ENCODE measurements around the gene CTNNA3.
"Not testable (repeated sequence)": the region's sequence is repeated elsewhere in the genome, so short reads cannot be mapped to it uniquely, and the experiment has no call there.

CTNNA3 gene

DNA sequence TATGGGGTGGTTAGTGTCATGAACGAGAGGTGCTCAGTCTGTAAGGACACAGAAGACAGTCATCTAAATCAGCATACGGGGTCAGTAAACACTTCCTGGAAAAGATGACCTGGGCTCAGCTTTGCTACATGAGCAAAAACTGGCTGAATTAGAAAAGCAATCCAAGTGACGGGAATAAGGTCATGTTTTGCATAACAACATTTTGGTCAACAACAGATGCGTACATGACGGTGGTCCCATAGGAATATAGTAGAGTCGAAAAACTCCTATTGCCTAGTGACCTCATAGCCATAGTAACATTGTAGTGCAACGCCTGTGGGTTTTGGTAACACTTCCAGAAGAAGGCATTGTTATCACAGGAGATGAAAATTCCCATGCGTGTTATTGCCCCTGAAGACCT, 92.9 kb downstream of the CTNNA3 start:
- DNase-seq: no peak

DNA sequence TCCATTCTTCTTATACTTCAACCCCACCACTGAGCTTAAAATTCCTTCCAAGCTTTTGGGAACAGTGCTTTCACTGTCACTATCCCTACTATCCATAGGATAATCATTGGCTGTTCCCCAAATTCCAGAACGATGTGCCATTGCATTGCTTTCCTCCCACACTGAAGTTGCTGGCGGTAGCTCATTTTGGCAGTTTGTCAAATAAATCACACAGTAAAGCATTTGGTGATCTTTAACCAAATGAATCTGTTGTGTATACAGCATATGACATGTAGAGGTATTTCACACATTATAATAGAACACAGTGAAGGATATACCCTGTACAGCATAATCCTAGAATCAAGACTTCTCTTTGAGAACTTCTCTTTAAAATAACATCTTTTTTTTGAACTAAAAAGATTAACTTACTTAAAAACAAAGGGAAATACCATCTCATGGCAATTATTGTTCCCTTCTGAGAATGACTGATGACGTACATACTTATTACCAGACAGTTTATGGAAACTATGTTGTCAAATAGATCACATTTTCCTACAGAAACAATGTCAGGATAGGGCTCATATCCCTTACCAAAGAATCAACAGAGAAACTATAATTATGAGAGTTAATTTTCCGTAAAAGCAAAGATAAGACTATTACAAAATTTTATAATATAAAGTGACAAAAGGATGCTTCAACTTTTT, 93.6 kb downstream of the CTNNA3 start:
- no peak for DNase-seq

DNA sequence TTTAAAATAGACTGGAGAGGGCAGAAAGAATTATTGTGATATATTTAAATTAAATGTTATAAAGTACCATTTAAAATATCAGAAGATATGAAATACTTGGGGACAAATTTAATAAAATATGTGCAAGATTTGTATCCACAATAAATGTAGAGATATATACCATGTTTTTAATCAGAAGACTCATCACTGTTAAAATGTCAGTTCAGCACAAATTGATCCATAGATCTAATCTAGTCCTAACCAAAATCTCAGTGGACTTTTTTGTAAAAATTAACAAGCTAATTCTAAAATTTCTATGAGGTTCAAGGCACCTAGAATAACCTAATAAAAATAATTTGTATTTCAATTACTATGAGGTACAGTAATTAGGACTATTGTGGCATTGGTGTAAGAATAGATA, 96.4 kb downstream of the CTNNA3 start:
- DNase-seq: no peak

DNA sequence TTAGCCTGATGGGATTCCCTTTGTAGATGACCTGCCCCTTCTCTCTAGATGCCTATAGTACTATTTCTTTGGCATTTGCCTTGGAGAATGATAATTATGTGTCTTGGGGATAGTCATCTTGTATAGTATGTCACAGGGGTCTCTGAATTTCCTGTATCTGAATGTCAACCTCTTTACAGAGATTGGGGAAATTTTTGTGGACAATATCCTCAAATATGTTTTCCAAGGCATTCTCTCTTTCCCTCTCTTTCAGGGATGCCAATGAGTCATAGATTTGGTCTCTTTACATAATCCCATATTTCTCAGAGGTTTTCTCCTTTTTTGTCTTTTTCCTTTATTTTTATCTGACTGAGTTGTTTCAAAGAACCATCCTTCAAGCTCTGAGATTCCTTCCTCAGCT, 99.4 kb downstream of the CTNNA3 start:
- no peak for DNase-seq

DNA sequence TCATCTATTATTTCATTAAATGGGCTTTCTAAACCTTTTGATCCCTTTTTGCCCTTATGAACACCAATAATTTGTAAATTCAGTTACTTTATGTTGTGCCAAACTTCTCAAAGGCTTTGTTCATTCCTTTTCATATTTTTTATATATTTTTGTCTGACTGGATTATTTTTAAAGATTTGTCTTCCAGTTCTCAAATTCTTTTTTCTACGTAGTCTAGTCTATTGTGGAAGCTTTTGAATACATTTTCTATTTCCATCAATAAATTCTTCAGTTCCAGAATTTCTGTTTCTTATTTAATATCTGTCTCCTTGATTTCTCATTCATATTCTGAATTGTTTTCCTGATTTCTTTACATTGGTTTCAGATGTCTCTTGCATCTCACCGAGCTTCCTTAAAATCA, 108.2 kb downstream of the CTNNA3 start:
- DNase-seq: no peak

DNA sequence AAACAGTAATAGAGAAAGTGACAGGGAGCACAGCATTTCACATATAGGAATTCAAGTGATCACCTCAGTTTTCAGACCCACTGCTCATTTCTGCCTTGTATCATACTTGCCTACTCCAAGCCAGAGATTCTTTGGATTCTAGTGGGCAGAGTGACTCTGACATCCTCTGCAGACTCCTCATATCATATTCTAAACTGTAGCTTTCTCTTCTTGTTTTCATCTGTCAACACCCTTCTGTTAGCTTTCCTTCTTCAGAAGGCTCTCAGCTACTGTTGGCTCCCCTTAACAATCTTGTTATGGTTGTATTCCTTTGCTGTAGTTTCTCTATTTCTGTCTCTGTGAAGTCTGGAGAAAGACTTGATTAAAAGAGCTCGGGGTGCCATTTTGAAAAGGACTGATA, 120.5 kb downstream of the CTNNA3 start:
- no peak for DNase-seq

DNA sequence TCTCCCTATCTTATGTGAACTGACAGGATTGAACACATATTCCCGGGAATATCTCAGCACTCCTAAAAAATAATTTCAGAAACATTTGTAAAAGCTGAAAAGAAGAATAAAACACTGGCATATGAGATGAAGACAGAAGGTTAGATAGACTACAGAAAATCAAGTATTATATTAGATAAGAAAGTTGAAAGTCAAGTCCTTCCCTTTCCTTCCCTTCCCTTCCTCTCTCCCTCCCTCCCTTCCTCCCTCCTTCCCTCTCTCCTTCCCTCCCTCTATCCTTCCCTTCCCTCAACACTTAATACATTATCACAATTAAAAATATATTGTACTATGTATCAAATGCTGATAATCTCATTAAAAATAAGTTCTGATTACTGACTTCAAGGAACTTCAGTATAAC, 122.5 kb downstream of the CTNNA3 start:
- no peak for DNase-seq

DNA sequence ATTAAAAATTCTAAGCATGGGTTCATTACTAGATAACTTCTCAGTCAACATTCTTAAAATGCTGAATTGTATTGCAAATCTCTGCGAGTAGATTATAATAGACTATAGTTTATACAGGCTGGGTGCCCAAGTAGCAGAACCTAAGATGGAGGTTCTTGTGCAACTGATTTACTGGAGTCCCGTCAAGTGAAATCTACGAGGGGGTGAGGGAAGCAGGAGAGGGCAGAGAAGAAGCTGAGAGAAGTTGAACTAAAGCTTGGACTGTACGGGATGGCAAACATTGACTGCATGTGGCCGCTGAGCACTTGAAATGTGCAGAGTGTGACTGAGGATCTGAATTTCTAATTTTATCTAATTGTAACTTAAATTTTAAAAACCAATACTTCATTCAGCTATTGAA, 124.5 kb downstream of the CTNNA3 start:
- DNase-seq: no peak

DNA sequence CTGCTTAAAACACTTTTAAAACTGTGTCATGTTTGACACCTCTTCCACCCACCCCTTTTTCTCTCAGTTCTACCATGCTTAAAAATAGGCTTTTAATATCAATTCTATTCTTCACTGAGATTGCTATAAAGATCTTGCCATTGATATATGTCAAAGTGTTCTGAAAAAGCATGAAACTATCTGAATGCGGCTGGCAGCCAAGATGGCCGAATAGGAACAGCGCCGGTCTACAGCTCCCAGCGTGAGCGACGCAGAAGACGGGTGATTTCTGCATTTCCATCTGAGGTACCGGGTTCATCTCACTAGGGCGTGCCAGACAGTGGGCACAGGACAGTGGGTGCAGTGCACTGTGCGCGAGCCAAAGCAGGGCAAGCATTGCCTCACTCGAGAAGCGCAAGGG, 137.7 kb downstream of the CTNNA3 start:
- DNase-seq: not testable (repeated sequence)

DNA sequence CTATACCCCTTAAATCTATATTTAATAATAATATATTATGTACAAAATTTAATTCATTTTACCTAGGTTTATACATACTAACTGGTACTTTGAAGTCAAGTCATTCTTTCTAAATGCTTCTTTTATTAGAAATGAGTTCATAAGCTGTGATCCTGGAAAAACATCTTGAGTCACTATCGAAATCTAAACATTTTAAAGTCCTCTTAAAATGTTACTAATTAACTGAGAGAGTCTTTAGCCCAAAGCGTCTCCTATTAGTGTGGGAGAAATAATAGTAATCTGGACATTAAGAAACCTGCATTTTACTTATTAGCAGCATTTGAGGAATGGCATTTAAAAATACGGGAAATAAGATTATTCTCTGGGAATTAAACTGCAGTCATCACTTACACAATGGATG, 142.7 kb downstream of the CTNNA3 start:
- no peak for DNase-seq

DNA sequence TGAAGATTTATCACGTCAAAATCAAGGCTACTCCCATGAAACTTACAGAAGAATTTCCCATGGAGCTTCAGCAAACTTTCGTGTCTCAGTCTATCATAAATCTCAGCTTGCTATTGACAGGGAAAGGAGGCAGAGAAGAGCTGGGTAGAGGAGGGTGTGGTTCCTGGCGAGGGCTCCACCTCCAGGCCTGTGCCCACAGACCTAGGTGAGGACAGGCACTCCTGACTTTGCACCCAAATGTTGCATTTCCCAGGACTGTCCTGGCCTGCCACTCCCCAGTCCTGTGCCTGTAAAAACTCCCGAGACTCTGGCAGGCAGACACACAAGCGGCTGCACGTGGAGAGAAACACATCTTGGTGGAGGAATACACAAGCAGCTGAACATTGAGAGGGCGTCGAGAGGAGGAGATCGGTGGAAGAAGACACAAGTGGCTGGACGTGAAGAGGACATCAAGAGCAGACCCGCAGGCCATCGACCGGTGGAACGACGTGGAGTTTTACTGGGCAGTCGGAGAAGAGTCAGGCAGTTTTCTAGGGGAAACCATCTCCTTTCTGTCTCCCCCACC, 145.1 kb downstream of the CTNNA3 start:
- no peak for DNase-seq

DNA sequence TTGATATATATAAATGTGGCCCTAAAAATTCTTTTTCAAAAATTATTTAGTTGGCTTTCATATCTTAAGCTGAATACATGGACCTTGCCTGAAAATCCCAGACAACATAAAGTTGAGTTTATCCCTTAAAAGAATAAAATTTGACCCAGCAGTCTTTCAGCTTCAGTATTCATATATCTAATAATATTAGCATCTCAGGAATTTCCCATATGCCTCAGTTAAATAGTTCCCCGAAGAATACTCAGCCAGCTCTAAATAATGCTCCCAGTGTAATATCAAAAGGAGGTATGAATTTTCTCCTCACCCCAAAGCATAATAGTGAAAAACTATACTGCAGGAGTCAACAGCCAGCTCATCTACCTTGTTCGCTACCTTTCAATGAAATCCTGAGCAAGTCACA, 145.9 kb downstream of the CTNNA3 start:
- DNase-seq: no peak

DNA sequence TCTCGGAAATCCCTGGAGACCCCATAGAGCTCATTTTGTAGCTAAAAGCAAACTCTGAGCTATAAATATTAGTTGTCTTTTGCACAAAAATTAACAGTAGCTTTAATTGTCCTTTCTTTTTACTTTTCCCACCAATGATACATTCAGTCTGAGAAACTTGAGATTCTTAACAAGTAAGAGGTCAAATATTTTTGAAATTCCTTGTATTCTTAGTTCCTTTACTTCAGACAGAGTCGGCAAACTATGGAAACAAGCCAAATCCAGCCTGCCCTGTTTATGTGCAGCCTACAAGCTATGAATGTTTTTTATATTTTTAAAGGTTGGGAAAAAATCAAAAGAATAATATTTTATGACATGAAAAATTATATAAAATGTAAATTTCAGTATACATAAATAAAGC, 146.6 kb downstream of the CTNNA3 start:
- no peak for DNase-seq

DNA sequence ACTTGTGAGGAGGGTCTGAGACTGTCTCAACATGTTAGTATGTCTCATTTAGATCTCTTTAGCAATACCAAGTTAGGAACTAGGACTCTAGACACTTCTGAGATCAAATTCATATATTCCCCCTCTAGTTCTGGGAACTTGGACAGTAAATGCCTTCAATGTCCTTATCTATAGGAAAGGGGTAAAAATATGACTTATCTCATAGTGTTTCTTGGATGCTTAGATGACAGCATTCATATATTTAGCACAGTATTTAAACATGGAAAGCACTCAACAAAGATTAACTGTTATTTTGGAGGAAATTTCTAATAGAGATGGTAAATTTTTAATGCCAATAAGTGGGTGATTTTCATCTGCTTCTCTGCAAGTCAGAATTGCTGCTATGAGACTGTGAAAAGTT, 154.6 kb downstream of the CTNNA3 start:
- DNase-seq: no peak

DNA sequence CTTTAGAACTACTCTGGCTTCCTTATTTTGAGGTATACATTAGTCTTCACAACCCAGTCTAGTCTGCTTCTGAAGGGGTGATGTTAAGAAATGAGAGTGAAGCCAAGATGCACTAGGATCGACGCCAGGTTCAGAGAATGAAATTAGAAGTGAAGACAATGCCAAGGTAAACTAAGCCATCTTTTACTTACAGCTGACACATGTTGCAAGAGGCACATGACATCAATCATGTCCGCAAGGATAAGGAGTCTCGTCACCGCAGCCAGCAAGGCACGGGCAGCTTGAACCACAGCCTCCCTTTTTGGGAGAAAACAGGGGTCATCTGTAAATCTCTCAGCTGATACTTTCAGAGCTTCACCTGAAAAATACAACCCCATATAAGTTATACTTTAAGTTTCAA, 156.7 kb downstream of the CTNNA3 start:
- DNase-seq: no peak

DNA sequence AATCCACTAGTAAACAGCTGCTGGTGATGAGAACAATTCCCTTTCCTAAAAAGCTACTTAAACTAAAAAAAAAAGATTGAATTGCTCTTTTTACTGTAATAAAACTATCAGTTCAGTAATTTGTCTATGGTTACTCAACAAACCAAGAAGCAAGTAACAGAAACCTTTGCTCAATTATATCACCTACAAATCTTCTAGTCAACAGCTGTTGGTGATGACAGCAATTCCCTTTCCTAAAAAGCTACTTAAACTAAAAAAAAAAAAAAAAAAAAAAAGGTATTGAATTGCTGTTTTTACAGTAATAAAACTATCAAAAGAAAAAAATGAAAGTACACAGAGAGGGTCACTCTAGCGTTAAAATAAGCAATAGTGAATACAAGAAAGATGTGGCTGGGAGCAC, 158.1 kb downstream of the CTNNA3 start:
- no peak for DNase-seq

DNA sequence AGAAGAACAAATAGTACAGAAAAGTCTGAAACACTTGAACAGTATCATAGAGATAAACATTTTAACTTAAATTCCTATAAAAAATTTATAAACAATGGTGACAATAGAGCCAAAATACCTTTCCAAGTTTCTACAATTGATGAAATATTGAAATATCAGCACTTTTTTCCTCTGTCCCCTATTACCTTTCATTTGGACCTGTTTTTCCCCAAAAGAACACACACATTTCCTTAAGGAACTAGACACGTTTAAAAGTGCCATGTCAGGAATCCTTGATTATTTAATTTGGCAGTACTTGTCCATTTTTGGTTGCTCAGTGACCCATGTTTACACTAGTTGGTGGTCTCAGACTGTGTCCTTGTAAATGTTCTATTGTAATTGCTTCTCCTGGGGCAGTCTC, 162.6 kb downstream of the CTNNA3 start:
- DNase-seq: no peak

DNA sequence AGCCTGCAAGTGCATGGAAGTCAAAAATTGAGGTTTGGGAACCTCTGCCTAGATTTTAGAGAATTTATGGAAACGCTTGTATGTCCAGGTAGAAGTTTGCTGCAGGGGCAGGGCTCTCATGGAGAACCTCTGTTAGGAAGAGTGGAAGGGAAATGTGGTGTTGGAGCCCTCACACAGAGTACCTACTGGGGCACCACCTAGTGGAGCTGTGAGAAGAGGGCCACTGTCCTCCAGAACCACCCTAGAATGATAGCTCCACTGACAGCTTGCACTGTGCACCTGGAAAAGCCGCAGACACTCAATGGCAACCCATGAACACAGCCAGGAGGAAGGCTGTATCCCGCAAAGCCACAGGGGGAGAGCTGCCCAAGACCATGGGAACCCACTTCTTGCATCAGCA, 165.0 kb downstream of the CTNNA3 start:
- DNase-seq: not testable (repeated sequence)

DNA sequence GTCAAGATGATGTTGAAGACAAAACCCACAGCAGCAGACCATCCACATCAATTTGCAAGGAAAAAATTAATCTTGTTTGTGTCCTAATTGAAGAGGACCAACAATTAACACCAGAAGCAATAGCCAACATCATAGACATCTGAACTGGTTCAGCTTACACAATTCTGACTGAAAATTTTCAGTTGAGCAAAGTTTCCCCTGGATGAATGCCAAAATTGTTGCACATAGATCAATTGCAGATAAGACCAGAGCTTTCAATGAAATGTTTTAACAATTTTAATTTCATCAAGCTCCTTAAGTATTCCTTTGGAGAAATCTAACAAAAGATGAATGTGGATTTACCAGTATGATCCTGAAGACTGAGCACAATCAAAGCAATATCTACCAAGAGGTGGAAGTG, 168.6 kb downstream of the CTNNA3 start:
- DNase-seq: no peak

DNA sequence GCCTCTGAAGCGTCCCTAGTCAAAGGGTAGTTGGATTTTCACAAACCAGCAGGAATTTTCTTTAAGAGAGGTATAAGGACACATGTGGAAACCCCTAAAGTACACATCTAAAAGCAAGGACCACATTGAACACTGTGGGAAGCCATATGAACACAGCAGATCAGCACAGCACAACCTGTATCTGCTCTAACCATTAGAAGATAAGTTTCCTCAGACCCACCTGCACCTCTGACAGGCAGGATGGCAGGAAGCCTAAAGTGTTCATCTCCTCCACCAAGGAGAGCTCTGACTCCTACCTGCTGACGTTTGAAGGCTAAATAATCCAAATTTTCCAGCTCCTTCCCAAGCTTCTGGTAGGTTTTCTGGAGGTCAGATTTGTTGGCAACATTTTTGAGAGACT, 174.4 kb downstream of the CTNNA3 start:
- no peak for DNase-seq

DNA sequence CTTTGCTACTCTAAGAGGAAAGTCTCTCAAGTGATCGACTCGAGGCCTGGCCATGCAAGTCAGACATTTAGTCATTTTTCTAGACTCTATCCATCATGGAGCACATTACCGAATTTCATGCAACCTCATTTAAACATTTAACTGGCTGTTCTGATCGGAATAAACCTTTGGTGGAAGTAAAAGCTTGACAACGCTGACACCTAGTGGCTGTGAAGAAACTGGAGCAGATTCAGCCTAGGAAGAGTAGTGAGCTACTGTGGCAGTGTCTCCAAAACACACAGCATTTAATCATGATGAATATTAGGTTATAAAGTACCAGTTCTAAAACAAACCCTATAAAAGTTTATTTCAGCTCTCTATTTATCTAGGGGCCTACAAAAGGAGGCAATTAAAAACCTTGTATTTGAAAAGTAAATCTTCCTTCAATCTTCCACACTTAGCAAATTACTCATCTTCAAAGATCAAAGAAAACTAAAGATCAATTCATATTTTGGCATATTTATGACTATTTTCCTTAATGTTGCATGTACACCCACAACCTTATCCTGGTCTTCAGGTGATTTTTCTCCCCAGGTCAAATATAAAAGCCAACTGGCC, 175.0 kb downstream of the CTNNA3 start:
- peak in 42 of 58 donors; percentile 1 to 80 (median 15) for DNase-seq

DNA sequence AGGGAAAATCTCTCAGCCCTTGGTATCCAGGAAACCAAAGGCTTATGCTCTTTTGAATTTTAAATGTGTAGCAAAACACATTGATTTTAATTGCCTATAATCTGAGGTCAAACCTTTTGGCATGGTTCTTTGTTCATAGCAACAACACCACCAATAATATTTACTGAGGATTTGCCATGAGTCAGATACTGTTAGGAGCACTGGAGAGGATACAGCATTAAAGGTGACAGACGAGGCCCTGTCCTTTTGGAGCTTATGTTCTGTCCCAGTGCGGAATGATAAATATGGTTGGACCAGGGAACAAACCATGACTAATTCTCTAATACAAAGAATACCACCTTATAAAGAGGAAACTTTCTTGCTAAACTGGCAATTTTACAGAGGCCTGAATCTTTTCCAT, 176.6 kb downstream of the CTNNA3 start:
- no peak for DNase-seq

DNA sequence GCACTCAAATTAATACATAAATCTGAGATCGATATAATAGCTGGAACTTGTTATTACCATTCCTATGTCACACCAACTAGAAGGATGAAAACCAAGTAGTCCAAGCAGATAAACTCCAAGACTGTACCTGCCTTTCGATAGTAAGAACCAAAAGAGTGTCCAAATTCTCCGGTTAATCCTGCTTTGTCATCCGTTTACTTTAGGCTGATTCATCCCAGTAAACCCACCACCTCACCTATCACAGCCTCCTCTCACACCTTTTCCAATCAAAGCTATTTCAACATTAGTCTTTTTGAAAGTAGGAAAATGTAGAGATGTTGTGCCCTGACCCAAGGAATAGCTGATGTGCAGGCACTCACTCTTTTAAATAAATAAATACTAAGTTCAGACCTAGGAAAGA, 177.2 kb downstream of the CTNNA3 start:
- no peak for DNase-seq
